Type B pancreatic cell (in vitro differentiated cells): Measurements from ENCODE around the gene PNMA6E. TPM values are rescaled to one million over a fixed set of nuclear protein-coding genes. Genes with fewer than 3 reads are reported as not detected.

Experiments used
- DNase-seq: peaks from one replicate; pipeline ENCODE4 v3.0.0; 2021; ENCODE audit warnings: mixed read lengths; ENCODE audit not compliant: unreplicated experiment; ENCODE audit errors: extremely low spot score
- H3K27ac Mint-ChIP-seq: 2 replicates; pipeline ENCODE4 v1.8.0; 2021; ENCODE audit warnings: mild to moderate bottlenecking, mixed read lengths
- H3K27me3 Mint-ChIP-seq: 2 replicates; pipeline ENCODE4 v1.8.0; 2021; ENCODE audit warnings: mixed read lengths
- H3K36me3 Mint-ChIP-seq: 2 replicates; pipeline ENCODE4 v1.8.0; 2021; ENCODE audit warnings: mixed read lengths
- H3K4me1 Mint-ChIP-seq: one replicate; pipeline ENCODE4 v1.8.0; 2021; ENCODE audit warnings: mixed read lengths; ENCODE audit not compliant: unreplicated experiment
- H3K4me3 Mint-ChIP-seq: 2 replicates; pipeline ENCODE4 v1.8.0; 2021; ENCODE audit warnings: mild to moderate bottlenecking, mixed read lengths
- H3K9me3 Mint-ChIP-seq: 2 replicates; pipeline ENCODE4 v1.8.0; 2021; ENCODE audit warnings: mixed read lengths
- CTCF ChIP-seq: fragments of 200-600 bp; sonication (generic); conservative IDR thresholded peaks from 2 replicates; pipeline ENCODE4 v1.5.0; 2021; ENCODE audit warnings: antibody characterized with exemption, mild to moderate bottlenecking
- total RNA-seq: library from RNA; stranded (reverse); gene quantifications from 2 replicates; pipeline ENCODE4 v1.2.1, GENCODE V29; 2021; ENCODE audit warnings: low replicate concordance

Gene PNMA6E
- total RNA-seq, 1 donor from 2014 or later, result not detected

GRCh38 chrX:153370293-153371055 lies 30.7 kb downstream of the PNMA6E start:
- H3K27ac Mint-ChIP-seq, result no peak overlapping the region
- no peak overlapping the region for H3K4me3 Mint-ChIP-seq
- H3K4me1 Mint-ChIP-seq, result no peaks in the 10 kb centered on the region
- H3K36me3 Mint-ChIP-seq, result no peaks in the 10 kb centered on the region
- DNase-seq, result no peak
- no peaks in the 10 kb centered on the region for H3K9me3 Mint-ChIP-seq
- no peaks in the 10 kb centered on the region for H3K27me3 Mint-ChIP-seq
- no peak for TF ChIP-seq CTCF

DNA sequence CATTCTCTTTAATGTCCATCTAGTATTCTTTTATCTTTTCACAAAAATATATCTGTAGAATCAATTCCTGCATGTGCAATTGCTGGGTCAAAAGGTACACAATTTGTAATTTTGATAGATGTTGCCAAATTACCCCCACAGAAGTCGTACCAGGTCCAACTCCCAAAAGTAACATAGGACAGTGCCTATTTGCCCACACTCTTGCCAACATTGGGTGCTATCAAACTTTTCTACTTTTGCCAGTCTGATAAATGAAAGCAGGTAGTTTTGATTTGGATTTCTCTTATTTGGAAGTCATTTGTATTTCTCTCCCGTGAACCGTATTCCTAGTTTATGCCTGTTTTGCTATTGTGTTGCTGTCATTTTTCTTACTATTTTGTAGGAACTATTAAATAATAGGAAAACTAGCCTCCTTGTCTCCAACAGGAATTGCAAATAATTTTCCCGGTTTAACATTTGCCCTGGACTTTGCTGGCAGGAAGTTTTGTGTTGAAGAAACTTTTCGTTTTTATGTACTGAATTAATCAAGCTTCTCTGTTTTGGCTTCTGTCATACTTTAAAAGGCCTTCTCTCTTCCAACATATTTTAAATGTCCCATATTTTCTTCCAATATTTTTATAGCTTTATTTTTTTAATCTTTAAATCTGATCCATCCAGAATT lies 34.1 kb downstream of the PNMA6E start:
- H3K27me3 Mint-ChIP-seq, result peaks cover 2% of the 10 kb centered on the region

GRCh38 chrX:153366119-153366518 lies 35.0 kb downstream of the PNMA6E start:
- H3K9me3 Mint-ChIP-seq, result no peaks in the 10 kb centered on the region
- H3K4me1 Mint-ChIP-seq, result peaks cover 5% of the 10 kb centered on the region
- TF ChIP-seq CTCF, result no peak
- no peak overlapping the region for H3K27ac Mint-ChIP-seq
- DNase-seq, result no peak
- no peaks in the 10 kb centered on the region for H3K36me3 Mint-ChIP-seq
- H3K4me3 Mint-ChIP-seq, result no peak overlapping the region
- peaks cover 3% of the 10 kb centered on the region for H3K27me3 Mint-ChIP-seq

More for the DNA sequence above, 34.1 kb downstream of the PNMA6E start:
- Mint-ChIP-seq H3K4me1 (peaks cover 3% of the 10 kb centered on the region), H3K36me3 (no peaks in the 10 kb centered on the region), H3K9me3 (no peaks in the 10 kb centered on the region), H3K4me3 (no peak overlapping the region), H3K27ac (no peak overlapping the region)
- no peak for TF ChIP-seq CTCF
- no peak for DNase-seq

DNA sequence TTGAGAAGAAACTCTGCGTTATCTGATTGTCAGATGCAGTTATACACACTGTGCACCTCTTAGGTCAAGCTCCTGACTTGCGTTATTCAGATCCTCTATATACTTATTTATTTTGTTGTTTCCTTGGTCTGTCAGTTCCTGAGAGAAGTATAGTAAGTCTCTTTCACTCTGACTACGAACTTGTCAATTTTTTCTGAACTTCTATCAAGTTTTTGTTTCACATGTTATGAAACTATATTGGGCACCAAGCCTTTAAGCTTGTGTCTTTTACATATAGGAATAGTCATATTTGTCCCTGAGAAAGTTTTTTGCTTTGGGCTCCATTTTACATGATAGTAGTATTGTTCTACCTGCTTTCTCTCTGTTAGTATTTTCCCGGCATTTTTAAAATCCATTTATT lies 35.5 kb downstream of the PNMA6E start:
- H3K9me3 Mint-ChIP-seq, result no peaks in the 10 kb centered on the region
- H3K4me1 Mint-ChIP-seq, result peaks cover 5% of the 10 kb centered on the region
- no peak for DNase-seq
- no peak overlapping the region for H3K27ac Mint-ChIP-seq
- peaks cover 3% of the 10 kb centered on the region for H3K27me3 Mint-ChIP-seq
- TF ChIP-seq CTCF, result no peak
- H3K4me3 Mint-ChIP-seq, result no peak overlapping the region
- H3K36me3 Mint-ChIP-seq, result no peaks in the 10 kb centered on the region

DNA sequence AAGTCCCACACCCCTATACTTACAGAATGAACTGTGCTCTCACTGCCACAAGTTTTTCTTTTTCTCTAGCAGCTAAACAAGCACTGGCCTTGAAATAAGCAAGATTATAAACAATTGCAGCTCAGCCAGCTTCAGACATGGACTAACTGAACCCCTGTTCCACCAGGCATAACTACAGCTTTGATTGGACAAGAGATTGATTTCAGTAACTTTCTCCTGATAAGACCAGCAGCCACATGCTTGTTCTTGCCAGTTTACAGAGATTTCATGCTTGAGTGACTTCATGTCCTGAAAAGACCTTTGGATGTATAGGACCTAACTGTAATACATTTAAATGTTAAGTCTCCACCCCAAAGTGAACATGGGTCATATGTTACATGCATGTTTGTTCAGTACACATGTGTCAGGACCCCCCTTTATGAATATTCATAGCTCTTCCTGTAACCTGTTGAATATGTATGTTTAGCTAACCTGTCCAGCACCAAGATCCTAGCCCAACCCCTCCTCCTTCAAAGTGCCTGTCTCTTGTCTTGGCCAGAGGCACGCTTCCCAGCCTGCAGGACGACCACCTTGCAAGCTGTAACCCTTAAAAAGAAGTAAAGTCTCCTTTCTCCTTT lies 39.3 kb downstream of the PNMA6E start:
- H3K4me3 Mint-ChIP-seq, result no peak overlapping the region
- peaks cover 3% of the 10 kb centered on the region for H3K27me3 Mint-ChIP-seq
- TF ChIP-seq CTCF, result no peak
- no peak overlapping the region for H3K27ac Mint-ChIP-seq
- no peaks in the 10 kb centered on the region for H3K9me3 Mint-ChIP-seq
- no peaks in the 10 kb centered on the region for H3K36me3 Mint-ChIP-seq
- DNase-seq, result no peak
- peaks cover 5% of the 10 kb centered on the region for H3K4me1 Mint-ChIP-seq
